Prostate gland (tissue), 2 donors: Measurements from ENCODE around the gene WDR90.

Experiments used
- POLR2A ChIP-seq: fragments of 450-650 bp; IDR thresholded peaks from one replicate; pipeline ENCODE4 v1.6.1; 2016; ENCODE audit warnings: antibody characterized with exemption, mild to moderate bottlenecking
- POLR2AphosphoS5 ChIP-seq: sonication (generic); formaldehyde crosslinking; IDR thresholded peaks from one replicate; pipeline ENCODE4 v1.6.1; 2017; ENCODE audit warnings: antibody characterized with exemption
- TF ChIP-seq, protein P1 (sequence below), 4 experiments: fragments of 200-600 bp in 2 of 4; fragments of 450-650 bp in 2 of 4; sonication (generic) in 2 of 4; IDR thresholded peaks; 1 replicate in 3 of 4; 2 replicates in 1 of 4; pipeline ENCODE4 v1.5.1; 2016 to 2019; ENCODE audit warnings: antibody characterized with exemption in 4 of 4, mild to moderate bottlenecking in 2 of 4, moderate library complexity in 2 of 4

DNA sequence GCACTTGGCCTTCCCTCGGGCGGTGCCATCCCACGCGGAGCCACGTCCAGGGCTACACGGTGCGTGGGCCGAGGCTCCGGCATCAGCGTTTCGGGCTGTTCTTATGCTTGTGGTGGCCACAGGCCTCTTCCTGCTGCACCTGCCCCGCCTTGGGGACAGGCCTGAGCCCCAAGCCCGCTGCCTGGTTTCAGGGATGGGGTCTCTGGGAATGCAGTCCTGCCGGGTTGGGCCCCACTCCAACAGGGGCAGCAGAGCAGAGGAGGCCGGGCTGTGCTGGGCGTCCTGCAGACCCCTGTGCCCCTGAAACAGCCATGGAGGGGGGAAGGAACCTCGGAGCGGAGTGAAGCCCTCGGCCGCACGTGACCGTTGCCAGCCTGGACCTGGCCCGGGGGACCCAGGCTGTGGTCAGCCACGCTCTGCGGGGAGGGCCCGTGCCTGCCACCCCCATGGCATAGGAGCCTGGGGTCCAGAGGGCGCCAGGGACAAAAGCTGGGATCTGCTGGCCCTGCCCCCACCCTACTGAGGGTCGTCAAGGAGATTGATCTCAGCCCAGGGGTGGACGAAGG, 18.8 kb upstream of the WDR90 start:
- TF ChIP-seq, protein P1, sequence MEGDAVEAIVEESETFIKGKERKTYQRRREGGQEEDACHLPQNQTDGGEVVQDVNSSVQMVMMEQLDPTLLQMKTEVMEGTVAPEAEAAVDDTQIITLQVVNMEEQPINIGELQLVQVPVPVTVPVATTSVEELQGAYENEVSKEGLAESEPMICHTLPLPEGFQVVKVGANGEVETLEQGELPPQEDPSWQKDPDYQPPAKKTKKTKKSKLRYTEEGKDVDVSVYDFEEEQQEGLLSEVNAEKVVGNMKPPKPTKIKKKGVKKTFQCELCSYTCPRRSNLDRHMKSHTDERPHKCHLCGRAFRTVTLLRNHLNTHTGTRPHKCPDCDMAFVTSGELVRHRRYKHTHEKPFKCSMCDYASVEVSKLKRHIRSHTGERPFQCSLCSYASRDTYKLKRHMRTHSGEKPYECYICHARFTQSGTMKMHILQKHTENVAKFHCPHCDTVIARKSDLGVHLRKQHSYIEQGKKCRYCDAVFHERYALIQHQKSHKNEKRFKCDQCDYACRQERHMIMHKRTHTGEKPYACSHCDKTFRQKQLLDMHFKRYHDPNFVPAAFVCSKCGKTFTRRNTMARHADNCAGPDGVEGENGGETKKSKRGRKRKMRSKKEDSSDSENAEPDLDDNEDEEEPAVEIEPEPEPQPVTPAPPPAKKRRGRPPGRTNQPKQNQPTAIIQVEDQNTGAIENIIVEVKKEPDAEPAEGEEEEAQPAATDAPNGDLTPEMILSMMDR (IDR thresholded peaks at IDR 0.05): no peak
- no peak for TF ChIP-seq POLR2A
- no peak for TF ChIP-seq POLR2AphosphoS5
